HG02798 (cell line): ENCODE measurements around the gene POLR2H.
"Not testable (repeated sequence)": the region's sequence is repeated elsewhere in the genome, so short reads cannot be mapped to it uniquely, and the experiment has no call there.

Experiments
- ATAC-seq: cut with Tn5 transposase; IDR thresholded peaks from one replicate; pipeline ENCODE4 v1.9.1; 2021; ENCODE audit warnings: mild to moderate bottlenecking; ENCODE audit not compliant: unreplicated experiment, poor library complexity

Gene POLR2H

DNA sequence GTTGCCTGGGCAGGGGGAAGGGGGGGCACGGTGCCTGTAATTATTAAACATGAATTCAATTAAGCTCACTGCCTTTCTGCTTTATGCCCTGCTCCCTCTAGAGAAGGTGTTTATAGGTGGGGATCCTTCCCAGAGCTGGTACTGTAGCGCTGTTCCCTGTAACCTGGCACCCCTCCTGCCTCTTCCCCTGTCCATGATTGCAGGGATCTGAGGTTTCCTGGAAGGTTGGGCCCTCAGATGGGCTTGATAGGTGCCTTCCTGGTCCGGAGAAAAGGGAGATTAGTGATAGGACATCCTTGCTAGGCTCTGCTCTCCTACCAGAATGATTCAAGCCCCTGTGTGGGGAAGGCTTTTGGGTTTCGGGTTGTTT, 26.2 kb upstream of the POLR2H start:
- peak; percentile 3 for ATAC-seq

DNA sequence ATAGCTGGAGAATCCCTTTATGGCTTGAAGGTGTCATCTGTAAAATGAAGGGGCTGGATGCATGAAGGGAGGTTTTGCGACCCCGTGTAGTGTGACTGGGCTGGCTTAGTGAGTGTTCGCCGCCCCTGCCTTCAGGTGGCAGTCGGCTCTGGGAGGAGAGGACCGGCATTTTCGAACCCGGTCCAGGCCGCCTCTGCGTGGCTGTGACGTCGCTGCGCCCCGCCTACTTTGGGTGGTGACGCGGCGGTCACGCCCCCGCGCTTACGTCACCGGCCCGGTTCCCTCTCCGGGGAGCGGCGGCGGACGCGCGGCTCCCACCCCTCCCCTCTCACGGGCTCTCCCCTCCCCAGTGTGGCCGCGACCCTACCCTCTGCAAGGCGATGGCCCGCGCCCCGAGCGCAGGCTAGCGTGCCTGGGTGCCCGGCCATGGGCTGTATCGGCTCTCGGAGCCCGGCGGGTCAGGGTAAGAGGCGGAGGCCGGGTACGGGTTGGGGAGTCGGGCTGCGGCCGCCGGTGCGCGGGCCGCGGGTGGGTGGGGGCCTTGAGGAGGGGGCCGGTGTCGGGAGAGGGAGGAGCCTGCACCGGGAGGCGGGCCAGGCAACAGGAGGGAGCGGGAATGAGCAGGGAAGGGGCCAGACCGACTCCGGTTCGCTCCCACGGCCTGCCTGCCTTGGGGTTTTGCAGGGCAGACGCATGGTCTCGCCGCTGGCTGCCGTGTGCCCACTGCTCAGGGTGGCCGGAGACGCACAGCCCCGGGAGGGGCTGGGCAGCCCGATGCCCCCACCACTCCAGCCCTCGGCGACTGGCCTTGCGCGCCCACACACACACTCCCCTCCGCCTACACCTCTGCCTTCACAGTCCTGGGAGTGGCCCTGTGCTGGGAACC, 25.6 kb upstream of the POLR2H start:
- ATAC-seq, result peak; percentile 86

DNA sequence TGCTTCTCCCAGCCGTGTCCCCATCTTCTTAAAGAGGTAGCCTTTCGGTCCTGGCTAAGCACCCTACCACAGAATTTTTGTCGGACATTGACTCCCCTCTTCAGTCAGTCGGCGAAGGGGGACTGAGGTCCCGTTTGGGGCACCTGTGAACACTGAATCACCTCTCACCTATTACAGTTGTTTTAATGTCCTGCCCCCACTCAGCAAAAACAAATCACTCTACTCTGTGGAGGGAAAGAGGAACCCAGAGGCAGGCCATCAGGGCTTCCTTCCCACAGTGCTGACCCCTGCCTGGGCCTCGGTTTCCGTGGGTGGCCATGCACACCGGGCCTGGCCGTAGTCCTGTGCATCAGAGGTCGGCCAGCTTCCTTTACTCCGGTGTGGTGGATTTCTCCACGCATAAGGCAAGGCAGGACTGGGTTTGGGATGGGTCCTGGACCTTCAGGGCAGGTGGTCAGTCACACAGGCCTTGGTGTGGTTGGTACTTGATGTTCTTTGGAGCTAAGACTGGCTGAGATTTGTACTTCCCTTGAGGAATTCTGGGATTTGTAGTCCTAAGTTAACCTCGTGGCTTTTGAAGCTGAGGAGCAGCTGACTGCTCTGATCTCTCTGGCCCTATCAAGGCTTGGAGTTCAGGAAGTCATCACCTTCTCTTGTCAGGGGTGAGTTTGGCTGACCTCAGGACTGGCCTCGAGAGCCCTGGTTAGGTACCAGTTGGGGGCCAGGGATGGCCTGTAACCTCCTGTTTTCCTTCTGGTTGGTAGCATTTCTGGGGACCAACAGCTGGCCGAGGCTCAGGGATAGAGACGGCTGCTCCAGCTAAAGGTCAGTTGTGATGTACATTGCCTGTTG, 24.7 kb upstream of the POLR2H start:
- ATAC-seq, result no peak

DNA sequence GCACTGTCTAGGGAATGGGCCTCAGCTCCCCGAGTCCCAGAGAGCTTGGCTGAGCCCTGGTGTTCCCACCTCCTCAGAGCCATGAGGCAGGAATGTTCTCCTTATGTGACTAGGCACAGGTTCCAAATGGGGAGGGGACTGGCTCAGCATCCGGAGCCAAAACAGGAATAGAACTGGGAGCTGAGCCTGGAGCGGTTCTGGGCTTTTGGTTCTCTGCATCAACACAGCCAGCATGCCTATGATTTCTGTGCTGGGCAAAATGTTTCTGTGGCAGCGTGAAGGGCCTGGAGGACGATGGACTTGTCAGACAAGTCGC, 24.2 kb upstream of the POLR2H start, which contains the start of gene FAM131A:
Gene FAM131A (plus strand): TSS at position 202 of the 316 bp plus-strand sequence. CDS start 31 bp downstream, at position 233.
- no peak for ATAC-seq

DNA sequence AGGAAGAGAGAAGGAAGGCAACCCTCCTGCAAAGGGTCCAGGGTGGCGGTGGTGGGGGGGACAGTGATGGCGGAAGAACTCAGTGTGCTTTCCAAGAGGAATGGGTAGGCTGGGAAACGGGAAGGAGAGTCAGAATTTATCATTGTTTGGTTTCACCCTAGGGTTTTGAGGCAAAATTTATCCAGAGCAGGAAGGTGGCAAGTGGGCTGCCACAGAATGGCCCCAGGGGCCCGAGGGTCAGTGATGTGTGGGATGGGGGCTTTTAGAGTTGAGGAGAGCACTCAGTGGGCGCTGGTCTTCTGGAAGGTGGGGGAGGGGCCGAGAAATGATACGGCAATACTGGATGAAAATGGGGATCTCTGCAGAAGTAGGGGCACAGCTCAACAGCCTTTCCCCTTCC, 23.5 kb upstream of the POLR2H start:
- no peak for ATAC-seq

DNA sequence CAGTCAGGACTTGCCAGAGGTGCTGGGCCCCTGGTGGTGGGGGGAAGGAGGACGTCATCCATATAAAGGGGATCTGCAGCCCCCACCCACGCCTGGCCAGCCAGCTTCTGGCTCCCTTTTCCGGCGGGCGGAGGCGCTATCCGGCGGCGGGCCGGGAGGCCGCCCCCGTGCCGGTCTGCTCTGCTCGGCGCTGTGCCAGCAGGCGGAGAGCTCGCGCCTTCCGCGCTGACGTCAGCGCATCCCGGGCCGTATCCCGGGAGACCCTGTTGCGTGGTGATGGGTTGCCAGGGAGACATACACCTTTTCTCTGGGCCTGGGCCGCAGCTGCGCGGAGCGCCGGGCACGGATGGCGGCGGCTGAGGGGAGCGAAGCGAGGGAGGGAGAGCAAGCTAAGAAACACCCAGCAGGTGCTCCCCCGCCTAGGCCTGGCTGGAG, 23.0 kb upstream of the POLR2H start:
- ATAC-seq, result no peak

DNA sequence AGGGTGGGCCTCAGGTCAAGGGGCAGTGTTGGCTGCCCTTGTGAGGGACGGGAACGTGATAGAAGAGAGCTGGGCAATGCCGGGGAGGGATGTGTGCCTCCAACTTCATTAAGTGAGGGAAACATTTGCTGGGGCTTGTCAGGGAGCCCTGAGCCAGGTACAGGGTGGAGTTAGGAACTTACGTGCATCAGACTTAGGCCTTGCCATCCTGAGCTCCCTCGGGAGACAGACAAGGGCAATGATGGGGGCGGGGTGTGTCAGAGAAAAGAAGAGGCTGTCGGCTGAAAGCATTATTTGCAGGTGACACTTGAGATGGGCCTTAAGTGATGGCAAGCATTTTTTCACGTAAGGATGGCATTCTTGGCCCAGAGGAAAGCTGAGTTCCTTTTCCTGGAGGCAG, 22.5 kb upstream of the POLR2H start:
- no peak for ATAC-seq

DNA sequence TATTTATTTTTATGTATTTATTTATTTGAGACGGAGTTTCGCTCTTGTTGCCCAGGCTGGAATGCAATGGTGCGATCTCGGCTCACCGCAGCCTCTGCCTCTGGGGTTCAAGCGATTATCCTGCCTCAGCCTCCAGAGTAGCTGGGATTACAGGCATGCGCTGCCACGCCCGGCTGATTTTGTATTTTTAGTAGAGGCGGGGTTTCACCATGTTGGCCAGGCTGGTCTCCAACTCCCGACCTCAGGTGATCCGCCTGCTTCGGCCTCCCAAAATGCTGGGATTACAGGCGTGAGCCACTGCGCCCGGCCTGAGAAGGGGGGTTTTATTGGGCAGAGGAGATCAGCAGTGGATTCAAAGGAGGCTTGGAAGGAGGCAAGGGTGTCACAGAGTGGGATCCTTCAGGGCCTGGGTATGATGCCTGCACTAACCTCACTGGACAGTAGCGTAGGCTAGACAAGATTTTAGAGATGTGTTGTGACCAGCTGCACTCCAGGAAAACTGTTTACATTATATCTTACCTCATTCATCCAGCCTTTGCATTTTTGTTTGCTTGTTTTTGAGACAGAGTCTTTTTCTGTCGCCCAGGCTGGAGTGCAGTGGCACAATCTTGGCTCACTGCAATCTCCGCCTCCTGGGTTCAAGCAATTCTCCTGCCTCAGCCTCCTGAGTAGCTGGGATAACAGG, 21.9 kb upstream of the POLR2H start:
- not testable (repeated sequence) for ATAC-seq

DNA sequence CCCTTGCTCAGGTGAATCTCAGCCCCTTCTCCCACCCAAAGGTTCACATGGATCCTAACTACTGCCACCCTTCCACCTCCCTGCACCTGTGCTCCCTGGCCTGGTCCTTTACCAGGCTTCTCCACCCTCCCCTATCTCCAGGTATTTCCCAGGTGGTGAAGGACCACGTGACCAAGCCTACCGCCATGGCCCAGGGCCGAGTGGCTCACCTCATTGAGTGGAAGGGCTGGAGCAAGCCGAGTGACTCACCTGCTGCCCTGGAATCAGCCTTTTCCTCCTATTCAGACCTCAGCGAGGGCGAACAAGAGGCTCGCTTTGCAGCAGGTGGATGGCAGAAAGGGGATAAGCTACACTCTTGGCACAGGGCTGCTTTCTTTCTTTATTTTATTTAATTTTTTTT, 19.6 kb upstream of the POLR2H start:
- no peak for ATAC-seq

DNA sequence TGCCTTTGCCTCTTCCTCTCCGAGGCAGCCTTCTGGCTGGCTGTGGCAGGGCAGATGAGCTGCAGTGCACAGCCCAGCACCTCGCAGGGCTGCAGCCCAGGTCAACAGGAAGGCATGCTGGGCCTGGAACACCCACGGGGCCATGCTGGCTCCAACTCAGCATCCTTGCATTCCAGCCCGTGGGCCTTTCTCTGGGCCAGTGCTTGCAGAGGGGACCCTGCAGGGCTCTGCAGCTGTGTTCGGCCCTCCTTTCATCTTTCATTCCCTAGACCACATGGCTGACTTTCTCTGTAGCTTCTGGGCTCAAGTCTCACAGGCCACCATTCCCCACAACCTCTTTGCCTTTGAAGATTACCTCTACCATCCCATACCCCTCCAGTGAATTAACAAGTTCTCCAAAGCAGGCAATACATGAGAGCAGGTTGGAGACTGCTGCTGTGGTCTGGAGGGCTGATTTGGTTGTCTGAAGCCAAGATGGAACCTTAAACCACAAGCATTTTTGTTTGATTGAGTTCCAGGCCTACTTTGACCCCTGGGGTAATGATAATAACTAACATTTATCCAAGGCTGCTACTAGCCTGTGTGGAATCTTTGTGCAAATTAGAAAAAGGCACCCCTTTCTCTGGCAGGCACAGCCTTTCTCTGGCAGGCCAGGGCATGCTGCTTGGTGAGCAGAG, 18.2 kb upstream of the POLR2H start:
- no peak for ATAC-seq

DNA sequence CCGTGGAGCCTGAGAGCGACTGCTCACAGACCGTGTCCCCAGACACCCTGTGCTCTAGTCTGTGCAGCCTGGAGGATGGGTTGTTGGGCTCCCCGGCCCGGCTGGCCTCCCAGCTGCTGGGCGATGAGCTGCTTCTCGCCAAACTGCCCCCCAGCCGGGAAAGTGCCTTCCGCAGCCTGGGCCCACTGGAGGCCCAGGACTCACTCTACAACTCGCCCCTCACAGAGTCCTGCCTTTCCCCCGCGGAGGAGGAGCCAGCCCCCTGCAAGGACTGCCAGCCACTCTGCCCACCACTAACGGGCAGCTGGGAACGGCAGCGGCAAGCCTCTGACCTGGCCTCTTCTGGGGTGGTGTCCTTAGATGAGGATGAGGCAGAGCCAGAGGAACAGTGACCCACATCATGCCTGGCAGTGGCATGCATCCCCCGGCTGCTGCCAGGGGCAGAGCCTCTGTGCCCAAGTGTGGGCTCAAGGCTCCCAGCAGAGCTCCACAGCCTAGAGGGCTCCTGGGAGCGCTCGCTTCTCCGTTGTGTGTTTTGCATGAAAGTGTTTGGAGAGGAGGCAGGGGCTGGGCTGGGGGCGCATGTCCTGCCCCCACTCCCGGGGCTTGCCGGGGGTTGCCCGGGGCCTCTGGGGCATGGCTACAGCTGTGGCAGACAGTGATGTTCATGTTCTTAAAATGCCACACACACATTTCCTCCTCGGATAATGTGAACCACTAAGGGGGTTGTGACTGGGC, 16.8 kb upstream of the POLR2H start:
- no peak for ATAC-seq

DNA sequence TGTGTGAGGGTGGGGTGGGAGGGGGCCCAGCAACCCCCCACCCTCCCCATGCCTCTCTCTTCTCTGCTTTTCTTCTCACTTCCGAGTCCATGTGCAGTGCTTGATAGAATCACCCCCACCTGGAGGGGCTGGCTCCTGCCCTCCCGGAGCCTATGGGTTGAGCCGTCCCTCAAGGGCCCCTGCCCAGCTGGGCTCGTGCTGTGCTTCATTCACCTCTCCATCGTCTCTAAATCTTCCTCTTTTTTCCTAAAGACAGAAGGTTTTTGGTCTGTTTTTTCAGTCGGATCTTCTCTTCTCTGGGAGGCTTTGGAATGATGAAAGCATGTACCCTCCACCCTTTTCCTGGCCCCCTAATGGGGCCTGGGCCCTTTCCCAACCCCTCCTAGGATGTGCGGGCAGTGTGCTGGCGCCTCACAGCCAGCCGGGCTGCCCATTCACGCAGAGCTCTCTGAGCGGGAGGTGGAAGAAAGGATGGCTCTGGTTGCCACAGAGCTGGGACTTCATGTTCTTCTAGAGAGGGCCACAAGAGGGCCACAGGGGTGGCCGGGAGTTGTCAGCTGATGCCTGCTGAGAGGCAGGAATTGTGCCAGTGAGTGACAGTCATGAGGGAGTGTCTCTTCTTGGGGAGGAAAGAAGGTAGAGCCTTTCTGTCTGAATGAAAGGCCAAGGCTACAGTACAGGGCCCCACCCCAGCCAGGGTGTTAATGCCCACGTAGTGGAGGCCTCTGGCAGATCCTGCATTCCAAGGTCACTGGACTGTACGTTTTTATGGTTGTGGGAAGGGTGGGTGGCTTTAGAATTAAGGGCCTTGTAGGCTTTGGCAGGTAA, 16.0 kb upstream of the POLR2H start:
- ATAC-seq, result no peak

DNA sequence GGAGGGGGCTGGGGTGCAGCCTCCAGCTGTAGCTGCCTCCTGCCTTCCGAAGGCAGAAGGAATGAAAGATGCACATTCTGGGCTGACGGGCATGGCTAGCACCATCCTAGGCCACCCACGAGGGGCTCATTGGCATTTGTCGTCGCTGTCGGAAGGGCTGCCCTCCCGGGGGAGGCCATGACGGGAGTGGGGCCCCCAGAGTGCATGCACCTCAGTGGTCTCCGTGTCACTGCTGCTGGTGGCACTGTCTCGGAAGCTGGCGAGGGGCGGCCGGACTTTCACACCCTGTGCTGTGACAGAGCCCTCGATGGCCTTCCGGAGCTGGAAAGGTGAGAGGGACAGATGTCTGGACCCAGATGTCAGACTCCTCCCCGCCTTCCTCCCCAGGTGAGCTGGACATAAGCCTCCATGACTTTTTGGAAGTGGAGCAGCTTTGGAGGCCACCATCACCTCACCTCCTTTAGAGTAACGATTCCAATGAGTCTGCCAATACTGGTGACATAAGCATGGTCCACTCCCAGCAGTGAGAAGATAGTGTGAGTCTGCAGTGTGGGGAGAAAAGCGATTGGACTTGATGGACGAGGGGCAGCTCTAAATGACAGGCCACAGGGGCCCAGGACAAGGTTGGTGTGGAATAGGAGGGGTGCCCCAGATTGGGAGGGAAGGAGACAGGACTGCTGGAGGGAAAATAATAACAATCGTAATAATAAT, 14.9 kb upstream of the POLR2H start:
- no peak for ATAC-seq

DNA sequence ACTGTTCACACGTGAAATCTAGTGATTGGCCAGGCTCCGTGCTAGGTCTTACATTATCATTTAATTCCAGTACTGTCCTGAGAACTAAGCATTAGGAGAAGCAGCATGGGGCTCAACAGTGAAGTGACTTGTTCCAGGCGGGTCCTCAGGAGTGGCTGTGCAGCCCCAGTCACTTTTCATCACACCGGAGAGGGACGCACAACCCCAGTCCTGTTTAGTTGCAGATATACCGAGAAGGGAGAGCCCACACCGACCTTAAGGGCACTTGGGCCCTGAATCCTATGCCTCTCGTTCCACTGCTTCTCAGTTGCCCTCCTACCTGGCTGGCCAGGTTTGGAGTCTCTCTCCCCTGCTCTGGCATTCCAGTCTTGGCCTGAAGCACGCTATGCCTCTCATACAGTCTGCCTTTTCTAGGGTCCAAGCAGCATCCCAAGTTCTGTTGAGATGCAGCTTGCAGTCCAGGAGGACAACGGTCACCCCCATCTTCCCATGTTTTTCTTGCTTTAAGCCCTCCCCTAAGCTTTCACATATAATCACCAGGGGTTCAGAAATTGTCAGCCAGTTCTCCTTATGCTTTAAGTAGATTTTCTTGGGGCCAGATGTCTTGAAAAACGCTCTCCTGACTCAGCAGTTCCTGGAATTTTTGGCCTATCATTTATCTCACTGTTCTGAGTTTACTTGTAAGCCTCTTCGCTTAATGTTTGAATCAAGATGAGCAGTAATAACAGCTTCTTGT, 14.0 kb upstream of the POLR2H start:
- ATAC-seq, result no peak

DNA sequence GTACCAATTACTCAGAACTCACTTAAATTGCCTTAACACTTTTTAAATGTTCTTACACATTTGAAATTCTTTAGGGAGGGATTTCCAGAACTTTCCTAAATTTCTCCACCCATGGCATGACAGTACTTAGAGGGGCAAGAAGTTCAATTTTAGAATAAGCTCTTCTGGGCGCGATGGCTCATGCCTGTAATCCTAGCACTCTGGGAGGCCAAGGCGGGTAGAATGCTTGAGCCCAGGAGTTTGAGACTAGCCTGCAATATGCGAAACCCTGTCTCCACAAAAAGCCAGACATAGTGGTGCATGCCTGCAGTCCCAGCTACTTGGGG, 13.5 kb upstream of the POLR2H start:
- ATAC-seq, result no peak

DNA sequence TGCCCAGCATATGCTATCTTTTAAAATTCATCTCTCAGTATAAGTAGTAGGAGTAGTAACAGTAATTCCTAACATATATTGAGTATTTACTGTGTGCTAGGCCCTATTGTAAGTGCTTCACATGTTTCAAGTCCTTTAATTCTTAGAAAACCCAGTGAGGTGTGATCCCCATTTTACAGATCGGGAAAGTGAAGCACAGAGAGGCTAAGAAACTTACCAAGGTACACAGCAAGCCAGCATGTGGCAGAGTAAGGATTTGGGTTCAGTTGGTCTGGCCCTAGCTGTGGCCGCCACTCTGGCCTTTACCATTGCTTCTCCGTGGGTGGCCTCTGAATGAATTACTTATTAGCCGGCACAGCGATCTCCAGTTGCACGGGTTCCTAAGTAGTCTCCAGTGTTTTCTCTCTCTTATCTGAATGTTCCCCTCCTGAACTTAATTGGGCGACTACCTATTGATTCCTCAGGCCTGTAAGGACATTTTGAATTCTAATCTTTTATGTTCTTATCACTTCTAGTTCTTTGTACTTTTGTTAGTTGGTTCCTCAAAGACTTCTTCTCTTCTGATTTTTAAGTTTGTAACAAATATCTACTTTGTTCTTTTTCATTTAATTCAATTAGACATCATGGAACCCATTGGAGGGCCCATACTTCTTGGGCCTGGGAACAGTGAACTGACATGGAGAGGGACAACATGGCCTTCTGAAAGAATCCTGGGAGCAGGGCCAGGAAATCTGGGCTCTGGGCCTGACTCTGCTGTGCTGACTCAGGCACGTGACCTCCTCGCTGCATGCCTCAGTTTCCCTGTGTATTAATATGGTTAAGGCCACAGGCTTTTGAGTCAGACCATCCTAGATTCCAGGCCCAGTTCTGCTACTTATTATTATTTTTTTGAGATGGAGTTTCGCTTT, 11.7 kb upstream of the POLR2H start:
- no peak for ATAC-seq

DNA sequence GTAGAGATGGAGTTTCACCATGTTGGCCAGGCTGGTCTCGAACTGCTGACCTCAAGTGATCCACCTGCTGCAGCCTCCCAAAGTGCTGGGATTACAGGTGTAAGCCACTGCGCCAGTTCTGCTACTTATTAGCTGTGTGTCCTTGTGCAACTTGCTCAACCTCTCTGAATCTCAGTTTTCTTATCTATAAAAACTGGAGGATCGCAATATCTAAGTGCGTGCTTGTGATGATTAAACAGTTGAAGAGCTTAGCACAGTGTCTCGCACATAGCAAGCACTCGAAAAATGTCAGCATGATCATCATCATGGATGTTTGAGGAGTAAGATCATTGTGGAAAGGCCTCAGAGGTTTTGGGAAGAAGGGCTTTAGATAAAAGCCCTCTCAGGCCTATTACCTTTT, 10.9 kb upstream of the POLR2H start:
- ATAC-seq, result no peak
